HG03342 (cell line): ENCODE measurements around the gene PRKCA.
"Not testable (repeated sequence)": the region's sequence is repeated elsewhere in the genome, so short reads cannot be mapped to it uniquely, and the experiment has no call there.

Experiments
- ATAC-seq: cut with Tn5 transposase; IDR thresholded peaks from one replicate; pipeline ENCODE4 v1.9.1; 2021; ENCODE audit warnings: mild to moderate bottlenecking, moderate library complexity; ENCODE audit not compliant: unreplicated experiment

Gene PRKCA

DNA sequence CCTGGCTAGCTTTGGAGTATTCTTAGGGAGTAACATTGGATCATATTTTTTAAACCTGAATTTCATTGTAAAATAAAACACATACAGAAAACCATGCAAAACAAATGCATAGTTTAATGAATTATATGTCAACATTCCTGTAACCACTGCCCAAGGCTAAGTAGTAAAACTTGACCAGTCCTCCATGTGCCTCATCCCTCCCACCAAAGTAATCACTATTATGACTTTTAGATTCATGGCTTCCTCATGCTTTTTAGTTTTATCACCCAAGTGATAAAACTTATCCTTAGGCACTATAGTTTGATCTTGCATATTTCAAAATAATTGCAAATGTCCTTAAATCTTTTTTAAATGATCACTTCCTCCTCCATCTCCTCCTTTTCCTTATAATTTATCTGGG, 20.4 kb downstream of the PRKCA start:
- no peak for ATAC-seq

DNA sequence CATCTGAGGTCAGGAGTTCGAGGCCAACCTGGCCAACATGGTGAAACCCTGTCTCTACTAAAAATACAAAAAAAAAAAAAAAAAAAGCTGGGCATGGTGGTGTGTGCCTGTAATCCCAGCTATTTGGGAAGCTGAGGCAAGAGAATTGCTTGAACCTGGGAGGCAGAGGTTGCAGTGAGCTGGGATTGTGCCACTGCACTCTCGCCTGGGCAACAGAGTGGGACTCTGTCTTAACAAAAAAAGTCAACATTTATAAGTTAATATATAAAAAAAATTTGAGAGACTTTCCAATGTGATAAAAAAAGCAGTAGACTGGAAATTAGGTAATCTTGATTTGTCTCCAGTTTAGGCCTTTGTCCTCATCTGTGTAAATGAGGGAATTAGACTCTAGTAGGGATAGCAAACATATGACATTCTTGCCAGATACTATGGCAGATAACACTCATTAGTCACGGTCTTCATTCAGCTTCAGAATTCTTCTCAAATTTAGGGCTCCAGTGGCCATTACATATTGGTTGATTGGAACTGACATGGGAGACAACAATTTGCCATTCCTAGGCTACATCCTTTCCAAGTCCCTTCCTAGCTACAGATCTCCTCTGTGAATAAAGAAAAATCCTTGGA, 22.1 kb downstream of the PRKCA start:
- not testable (repeated sequence) for ATAC-seq

DNA sequence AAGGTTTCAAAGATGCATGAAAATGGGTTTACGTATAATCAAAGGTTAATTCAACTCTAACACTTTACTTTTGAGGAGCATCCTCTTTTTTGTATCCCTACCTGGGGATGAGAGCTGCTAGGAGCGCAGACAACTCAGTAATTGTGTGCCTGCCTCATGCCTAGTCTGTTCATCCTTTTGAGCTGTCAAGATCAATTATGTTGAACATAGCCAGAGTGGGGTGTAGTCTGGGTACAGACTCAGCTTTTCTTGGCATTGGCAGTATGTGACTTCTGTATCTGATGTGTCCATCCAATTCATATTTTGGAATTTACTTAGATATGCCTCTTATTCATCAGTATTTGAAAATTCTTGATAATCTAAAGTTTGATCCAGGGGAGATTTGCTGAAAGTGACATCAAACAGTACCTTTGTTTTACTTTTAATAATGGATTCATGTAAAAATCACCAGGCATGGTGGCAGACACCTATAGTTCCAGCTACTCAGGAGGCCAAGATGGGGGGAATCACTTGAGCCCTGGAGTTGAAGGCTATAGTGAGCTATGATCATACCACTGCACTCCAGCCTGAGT, 24.1 kb downstream of the PRKCA start:
- no peak for ATAC-seq

DNA sequence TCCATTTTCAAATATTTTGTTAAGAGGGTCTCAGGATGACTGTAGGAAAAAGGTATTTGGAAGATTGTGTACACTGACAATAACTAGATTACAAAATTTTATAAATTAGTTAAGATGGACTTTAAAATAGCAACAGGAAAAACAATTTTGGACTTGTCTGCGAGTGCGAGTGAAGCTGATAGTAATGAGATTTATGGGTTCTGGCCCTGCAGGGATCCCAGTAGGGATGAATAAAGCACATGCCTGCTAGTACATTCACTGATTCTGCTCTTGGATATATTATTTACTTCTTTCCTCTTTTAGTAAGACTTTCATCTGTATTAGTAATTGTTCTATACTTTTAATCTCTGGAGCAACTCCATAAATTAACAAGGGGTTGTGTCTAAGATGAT, 28.2 kb downstream of the PRKCA start:
- ATAC-seq, result no peak

DNA sequence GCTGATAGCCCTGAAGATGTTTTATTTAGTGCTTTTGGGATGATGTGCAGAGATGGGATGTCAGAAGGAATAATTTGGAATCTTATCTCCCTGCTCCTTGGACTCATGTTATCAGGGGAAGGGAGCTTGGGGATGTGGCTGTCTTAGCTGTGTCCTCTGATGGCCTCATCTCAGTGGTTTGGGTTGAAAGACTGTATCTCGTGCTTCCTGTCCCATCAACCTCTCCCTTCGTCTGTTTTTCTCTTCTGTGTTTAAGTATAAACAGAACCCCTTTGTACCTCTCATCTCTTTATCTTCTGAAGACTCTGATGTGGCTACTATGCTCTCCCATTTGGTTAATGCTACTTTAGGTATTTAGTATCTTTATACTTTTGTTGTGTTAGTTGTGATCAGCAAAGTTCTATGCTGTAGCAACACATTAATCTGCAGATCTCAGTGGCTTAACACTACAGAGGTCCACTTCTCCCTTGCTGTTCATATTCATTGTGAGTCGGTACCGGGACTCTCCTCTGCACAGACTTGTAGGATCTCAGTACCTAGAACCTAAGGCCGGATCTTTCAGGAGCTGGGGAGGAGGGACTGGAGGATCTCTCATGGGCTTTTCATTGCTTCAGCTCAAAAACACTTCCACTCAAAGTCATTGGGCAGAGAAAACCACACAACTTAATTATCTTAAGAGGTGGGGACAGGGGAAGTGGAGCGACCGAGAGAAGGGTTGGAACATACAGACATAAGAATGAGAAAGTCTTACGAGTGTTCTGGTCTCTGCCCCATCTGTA, 28.8 kb downstream of the PRKCA start:
- ATAC-seq, result no peak

DNA sequence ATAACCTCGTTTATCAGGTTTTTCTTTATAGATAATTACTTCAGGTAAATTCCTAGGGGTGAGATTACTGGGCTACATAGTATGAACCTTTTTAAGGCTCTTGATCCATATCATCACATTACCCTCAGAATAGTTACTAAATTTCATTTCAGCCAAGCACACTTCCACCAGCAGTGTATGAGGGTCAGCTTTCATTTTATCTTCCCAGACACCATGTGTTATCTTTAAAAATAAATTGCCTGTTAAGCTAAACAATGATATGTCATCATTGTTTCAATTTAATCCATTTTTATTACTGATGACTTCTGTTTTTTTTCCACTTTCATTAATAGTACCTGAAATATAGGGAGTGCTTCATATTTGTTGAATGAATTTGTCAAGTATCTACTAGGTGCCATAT, 33.4 kb downstream of the PRKCA start:
- ATAC-seq, result no peak

DNA sequence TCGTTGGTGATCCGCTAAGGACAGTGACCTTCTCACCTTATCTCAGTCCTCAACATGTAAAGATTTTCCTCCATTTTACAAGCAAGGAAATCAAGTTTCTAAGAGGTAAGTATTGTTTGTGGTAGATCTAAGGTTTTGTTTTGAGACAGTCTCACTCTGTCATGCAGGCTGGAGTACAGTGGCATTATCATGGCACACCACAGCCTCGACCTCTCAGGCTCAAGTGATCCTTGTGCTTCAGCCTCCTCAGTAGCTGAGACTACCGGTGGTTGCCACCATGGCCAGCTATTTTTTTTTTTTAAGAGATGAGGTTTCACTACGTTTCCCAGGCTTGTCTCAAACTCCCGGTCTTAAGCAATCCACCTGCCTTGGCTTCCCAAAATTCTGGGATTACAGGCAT, 34.9 kb downstream of the PRKCA start:
- ATAC-seq, result no peak

DNA sequence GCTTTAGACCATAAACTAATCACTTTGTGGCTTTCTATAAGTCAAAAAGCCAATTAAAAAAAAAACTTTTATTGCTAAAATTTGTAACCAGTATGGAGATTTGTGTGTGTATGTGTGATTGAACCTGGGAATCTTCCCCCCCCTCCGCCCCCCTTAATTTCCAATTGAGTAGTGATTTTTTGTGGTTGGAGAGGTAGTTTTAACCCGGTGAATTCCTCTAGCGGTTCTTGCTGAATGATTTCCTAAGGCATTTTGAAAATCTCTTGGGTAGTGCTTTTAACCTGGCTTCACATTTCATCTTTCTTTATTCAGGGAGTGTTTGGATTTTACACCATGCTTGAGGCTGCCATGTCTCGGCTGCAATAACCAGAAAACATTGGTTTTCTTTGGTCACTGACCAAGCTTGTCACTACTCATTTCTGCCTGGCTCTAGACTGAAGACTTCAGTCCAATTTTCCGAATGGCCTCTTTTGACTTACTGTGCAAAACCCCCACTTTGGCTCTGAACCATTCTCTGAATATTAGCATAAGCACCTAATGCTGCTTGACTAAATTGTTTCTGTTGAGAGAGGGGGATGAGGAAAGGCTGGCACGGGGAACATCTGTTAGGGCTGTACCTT, 35.6 kb downstream of the PRKCA start:
- no peak for ATAC-seq

DNA sequence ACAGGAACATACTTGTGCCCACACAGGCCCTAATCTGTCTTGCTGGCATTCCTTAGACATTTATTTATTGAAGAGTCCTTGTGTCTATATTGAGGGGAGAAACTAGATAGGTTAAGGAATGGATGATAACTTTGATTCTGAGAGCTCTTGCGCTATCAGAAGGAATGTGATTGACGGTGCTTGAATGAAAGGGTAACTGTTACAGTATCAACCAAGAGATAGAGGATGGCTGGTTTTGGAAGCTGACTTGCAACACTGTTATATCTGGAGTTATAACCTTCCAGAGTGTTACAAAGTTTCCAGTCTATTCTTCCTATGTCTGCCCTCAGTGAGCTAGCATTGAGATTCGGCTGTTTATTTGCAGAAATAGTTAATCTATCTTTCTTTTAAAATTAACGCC, 36.5 kb downstream of the PRKCA start:
- ATAC-seq, result no peak

DNA sequence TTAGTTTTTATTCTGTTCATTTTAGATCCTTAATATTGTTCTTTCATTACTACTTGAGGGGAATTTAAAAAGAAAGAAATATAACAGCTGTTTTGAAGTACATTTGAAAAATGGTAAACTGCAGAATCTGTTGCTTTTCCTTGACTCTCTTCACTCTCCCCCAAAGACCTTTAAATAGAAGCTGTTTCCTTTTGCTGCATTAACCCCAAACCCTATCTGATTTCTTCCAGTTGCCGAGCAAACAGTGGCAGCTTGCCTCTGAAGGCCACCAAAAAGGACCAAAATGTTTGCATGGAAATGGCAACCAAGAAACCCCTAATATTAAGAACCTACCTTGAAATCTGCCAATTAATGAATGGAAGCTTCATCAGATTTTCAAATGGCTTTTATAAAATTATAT, 37.1 kb downstream of the PRKCA start:
- no peak for ATAC-seq

DNA sequence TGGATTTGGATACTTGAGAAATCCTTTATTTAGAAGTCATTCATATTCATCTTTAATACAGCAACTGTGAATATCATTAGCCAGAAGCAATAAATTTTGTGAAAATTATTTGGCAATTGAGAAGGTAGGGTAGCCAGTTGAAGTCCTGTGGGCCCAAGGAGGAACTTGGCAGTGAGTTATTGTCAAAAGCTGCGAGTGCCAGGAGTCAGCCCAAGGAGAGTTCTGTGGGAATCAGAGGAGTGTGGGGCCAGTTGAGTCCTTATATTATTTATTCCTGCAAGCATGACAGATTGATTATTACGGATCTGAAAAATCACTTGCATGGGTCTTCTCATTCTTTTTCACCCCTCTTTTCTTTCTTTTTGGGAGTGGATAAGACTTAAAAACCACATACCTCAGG, 38.3 kb downstream of the PRKCA start:
- ATAC-seq, result no peak

DNA sequence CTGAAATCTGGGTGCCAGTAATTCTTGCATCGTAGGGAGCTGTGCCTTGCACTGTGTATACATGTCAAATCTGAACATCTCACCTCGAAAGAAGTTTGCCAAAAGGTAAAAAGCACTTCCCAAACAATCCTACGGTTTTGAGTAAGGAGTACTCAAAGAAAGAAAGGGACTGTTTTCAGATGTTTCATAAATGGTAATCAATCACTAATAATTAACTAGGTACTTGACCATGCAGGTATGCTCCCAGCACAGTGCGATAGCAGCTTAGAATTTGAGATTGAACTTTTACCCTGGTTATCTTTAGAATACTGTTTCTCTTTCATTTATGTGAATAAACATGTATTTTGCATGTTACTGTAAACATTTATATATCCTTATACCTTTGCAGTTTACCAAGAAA, 39.0 kb downstream of the PRKCA start:
- no peak for ATAC-seq

DNA sequence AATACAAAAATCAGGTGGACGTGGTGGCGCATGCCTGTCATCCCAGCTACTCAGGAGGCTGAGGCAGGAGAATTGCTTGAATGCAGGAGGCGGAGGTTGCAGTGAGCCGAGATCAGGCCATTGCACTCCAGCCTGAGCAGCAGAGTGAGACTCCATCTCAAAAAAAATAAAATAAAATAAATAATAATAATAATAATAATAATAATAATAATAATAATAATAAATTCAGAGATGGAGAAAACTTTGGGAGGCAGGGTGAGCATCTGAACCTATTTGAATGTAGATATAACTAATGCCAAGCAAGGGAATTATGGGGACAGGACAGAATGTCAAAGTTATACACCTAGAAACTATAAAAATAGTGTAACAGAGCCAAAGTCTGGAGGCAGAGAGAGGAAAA, 39.9 kb downstream of the PRKCA start:
- not testable (repeated sequence) for ATAC-seq

DNA sequence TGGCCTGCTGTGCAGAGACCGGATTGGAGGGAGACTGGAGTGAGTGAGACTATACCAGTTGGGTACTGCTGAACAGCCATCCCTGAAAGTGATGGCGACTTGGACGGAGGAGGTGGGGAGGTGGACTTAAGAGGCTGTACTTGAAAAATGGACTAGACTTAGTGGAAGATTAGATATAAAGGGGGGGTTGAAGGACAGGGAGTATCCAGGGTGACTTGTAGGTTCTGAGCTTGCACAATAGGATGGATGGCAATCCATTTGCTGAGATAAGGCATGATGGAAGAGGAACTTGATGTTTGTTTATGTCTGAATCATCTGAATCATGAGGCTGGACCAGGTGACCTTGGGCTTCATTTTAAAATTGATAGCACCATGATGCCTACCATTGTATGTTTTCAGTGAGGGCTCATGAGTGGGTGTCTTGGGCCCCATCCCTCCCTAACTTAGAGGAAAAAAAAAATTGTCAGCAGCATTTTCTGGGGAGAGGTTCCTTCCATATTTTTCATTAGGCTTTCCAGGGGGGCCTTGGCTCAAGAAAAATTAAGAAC, 41.2 kb downstream of the PRKCA start:
- no peak for ATAC-seq

DNA sequence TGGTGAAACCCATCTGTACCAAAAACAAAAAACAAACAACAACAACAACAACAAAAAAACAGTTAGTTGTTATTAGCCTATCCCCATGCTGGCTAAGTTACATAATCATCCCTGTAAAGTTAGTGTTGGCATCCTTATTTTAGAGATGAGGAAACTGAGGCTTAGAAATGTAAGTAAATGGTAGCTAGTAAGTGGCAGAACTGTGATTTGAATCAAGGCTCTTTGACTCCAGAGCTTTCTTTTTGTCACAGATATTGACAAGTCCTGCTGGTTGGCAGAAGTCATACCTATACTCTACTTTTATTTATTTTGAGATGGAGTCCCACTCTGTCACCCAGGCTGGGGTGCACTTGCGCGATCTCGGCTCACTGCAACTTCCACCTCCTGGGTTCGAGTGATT, 42.1 kb downstream of the PRKCA start:
- ATAC-seq, result no peak

DNA sequence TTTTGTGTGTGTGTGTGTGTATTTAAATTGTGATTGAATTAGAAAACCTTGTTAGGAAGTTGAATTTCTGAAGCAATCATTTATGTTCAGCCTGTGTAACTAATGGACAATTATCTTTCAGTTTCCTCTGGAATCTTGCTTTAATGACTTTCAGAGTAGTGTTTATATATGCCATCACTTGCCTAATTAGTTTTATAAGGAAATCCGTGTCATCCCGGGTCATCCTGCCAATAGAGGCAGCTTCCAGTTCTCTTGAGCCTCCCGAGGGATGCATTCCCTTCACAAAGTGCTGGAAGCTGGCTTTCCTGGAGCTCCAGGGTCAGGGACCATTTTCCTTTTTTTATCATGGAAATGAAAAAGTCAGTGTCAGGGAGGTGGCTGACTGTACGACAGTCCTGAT, 42.9 kb downstream of the PRKCA start:
- no peak for ATAC-seq

DNA sequence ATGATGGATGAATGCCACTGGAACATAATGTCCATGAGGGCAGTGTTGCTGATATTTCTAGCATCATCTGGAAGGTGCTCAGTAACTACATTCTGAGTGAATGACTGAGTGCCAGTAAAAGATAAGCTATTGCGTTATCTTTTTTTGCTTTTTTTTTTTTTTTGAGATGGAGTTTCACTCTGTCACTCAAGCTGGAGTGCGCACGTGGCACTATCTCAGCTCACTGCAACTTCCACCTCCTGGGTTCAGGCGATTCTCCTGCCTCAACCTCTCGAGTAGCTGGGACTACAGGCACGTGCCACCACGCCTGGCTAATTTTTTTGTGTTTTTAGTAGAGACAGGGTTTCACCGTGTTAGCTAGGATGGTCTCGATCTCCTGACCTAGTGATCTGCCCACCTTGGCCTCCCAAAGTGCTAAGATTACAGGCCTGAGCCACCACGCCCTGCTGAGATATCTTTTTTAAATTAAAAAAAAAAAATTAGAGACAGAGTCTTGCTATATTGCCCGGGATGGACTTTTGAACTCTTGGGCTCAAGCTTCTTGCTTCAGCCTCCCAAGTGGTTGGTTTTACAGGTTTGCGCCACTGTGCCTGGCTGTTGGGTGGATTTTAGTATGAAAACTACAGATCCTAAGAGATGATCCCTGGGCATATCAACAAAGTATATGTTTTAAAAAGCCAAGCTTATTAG, 43.7 kb downstream of the PRKCA start:
- ATAC-seq, result not testable (repeated sequence)

DNA sequence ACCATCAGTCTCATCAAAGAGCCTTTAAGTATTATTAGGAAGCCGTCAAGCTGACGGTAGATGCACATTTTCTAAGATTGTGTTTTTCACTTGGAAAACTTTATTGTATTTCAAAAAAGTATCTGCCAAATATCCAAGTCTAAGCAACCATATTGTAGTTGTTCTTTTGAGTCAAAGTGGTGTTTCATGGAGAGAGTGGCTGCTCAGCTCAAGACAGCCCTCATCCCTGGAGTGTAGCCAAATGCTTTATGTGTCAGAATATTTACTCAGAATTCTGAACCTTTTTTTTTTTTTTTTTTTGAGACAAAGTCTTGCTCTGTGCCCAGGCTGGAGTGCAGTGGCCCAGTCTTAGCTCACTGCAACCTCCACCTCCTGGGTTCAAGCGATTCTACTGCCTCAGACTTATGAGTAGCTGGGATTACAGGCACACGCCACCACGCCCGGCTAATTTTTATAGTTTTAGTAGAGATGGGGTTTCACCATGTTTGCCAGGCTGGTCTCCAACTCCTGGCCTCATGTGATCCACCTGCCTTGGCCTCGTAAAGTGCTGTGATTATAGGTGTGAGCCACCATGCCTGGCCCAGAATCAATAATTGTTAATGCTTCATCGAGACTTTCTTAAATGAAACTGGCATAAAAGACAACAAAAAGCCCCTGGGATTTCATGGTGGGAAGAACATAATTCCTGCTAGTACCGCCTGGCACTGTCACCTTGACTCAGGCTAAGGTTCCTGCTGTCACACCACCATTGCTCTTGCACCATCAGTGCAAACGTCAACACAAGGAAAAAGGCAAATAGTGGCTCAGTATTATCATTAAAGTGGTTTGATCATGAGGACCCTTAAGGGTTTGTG, 45.5 kb downstream of the PRKCA start:
- no peak for ATAC-seq

DNA sequence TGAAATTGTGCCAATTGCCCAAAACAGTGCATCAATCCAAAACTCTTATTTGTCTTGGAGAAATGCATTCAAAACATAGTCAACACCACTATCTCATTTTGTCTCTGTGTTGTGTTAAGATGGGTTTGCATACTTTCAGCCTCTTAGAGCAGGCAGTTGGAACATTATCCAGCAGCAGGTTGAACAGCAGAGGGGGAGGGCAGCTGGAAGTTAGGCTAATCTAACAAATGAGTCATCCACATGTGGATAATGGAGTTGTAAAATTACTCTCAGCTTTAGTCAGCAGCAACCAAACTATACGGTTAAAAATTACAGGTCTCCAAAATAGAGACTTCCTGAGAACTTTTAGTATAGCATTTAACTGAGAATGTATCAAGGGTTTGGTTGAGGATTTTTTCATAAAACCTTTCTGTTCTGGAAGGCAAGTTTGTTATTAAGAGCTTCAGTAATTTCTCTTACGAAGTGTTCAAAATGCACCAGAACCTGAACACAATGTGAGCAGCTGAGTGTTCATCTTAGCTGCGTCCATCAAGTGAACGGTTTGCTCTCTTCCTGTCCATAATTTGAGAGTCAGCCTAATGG, 46.3 kb downstream of the PRKCA start:
- no peak for ATAC-seq
